ENCODE measurements around the gene HCFC1. TPM values are rescaled to one million over a fixed set of nuclear protein-coding genes. Genes with fewer than 3 reads are reported as not detected.

The HCFC1 gene
- total RNA-seq, 1 experiment from 2014 or later = 95.6 TPM

DNA sequence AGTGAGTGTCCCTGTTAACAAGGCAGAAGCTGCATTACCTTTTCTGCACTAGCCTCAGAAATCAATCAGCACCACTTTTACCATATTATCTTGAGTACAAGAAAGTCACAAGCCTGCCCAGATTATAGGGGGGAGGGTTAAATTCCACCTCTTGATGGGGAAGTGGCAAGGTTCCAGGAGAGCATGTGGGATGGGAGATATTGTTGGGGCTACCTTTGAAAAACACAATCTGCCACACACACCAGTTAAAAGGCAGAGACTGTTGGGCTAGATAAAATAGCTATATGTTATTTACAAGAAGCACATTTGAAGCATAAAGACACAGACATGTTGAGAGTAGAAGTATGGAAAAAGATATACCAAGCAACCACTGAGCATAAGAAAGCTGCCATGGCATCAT lies 73.7 kb downstream of the HCFC1 start:
- CTCF ChIA-PET = no interaction called here

More for the DNA sequence above, 73.7 kb downstream of the HCFC1 start:
- Histone ChIP-seq H3K9me3 (no peaks in the 10 kb centered on the region), H3K36me3 (ENCODE audit: control insufficient read depth, insufficient read depth, low read length) (no peaks in the 10 kb centered on the region), H3K4me1 (no peaks in the 10 kb centered on the region), H3K4me3 (ENCODE audit: low read depth, low read length) (no peak overlapping the region), H3K27me3 (replicated peaks; ENCODE audit: control insufficient read depth, insufficient read depth, low read length) (no peaks in the 10 kb centered on the region)
- Mint-ChIP-seq H3K27ac (ENCODE audit: unreplicated experiment) (no peak overlapping the region), H3K9me3 (ENCODE audit: unreplicated experiment) (no peaks in the 10 kb centered on the region), H3K4me1 (ENCODE audit: low read depth, unreplicated experiment) (no peaks in the 10 kb centered on the region), H3K4me3 (ENCODE audit: unreplicated experiment) (no peak overlapping the region), H3K36me3 (ENCODE audit: insufficient read depth, unreplicated experiment) (no peaks in the 10 kb centered on the region), H3K27me3 (ENCODE audit: insufficient read depth, unreplicated experiment) (no peaks in the 10 kb centered on the region)
- no TSS peak for BruUV-seq (replicated peaks)
- no peak for TF ChIP-seq CTCF (IDR thresholded peaks at IDR 0.05; ENCODE audit: insufficient read depth in 1 of 2, low read depth in 1 of 2, low read length in 1 of 2, severe bottlenecking in 1 of 2, unreplicated experiment in 1 of 2)
- intact Hi-C loops (cut with micrococcal nuclease; ENCODE audit: unreplicated experiment) = loop anchor here (5.0 kb wide), 1 partner anchor 426 kb away; the partner anchor contains the start of gene HAUS7
- POLR2A ChIA-PET = no interaction called here
- no peak for DNase-seq

Small RNAs within 50 kb of the gene (microRNA-seq; reads per million reads assigned to microRNA genes)
- gene MIR3202-1 (not detected), gene MIR3202-2 (not detected), gene MIR718 (not detected)

Other genes with a start within 250 kb of the HCFC1 start
- gene BCAP31, start 247.4 kb downstream of the HCFC1 start, total RNA-seq (2022) = 232 and 234 TPM in 2 replicates
- gene ABCD1, start 247.0 kb downstream of the HCFC1 start, total RNA-seq (2022) = 4.3 and 4.5 TPM in 2 replicates
- gene PLXNB3, start 207.6 kb downstream of the HCFC1 start, total RNA-seq (2022) = 0.16 TPM in 1 of 2 replicates, not detected in the other
- not detected in 2 replicates for gene SRPK3, start 190.8 kb downstream of the HCFC1 start, total RNA-seq (2022)
- gene IDH3G, start 177.4 kb downstream of the HCFC1 start, total RNA-seq (2022) = 53.3 and 54.0 TPM in 2 replicates
- gene SSR4, start 177.2 kb downstream of the HCFC1 start, total RNA-seq (2022) = 353 and 373 TPM in 2 replicates
- gene PDZD4, start 141.3 kb downstream of the HCFC1 start, total RNA-seq (2022) = 1.3 and 1.8 TPM in 2 replicates
- 12.7 and 12.8 TPM in 2 replicates for gene L1CAM, start 85.6 kb downstream of the HCFC1 start, total RNA-seq (2022)
- not detected in 2 replicates for gene AVPR2, start 67.1 kb downstream of the HCFC1 start, total RNA-seq (2022)
- gene ARHGAP4, start 45.6 kb downstream of the HCFC1 start, total RNA-seq (2022) = 13.0 and 15.7 TPM in 2 replicates
- 91.3 and 93.8 TPM in 2 replicates for gene NAA10, start 36.8 kb downstream of the HCFC1 start, total RNA-seq (2022)
- 0.75 and 1.2 TPM in 2 replicates for gene RENBP, start 27.2 kb downstream of the HCFC1 start, total RNA-seq (2022)
- gene TMEM187, start 936 bp upstream of the HCFC1 start, total RNA-seq (2022) = 4.9 and 6.6 TPM in 2 replicates
- 119 and 126 TPM in 2 replicates for gene IRAK1, start 48.1 kb upstream of the HCFC1 start, total RNA-seq (2022)
- gene MECP2, start 125.9 kb upstream of the HCFC1 start, total RNA-seq (2022) = 30.6 and 36.4 TPM in 2 replicates
- not detected in 2 replicates for gene OPN1LW, start 172.4 kb upstream of the HCFC1 start, total RNA-seq (2022)
- not detected in 2 replicates for gene OPN1MW, start 210.8 kb upstream of the HCFC1 start, total RNA-seq (2022)
- gene OPN1MW2, start 247.9 kb upstream of the HCFC1 start, total RNA-seq (2022) = not detected in 2 replicates